ENCODE data around the gene ACTR3.

The ACTR3 gene

DNA sequence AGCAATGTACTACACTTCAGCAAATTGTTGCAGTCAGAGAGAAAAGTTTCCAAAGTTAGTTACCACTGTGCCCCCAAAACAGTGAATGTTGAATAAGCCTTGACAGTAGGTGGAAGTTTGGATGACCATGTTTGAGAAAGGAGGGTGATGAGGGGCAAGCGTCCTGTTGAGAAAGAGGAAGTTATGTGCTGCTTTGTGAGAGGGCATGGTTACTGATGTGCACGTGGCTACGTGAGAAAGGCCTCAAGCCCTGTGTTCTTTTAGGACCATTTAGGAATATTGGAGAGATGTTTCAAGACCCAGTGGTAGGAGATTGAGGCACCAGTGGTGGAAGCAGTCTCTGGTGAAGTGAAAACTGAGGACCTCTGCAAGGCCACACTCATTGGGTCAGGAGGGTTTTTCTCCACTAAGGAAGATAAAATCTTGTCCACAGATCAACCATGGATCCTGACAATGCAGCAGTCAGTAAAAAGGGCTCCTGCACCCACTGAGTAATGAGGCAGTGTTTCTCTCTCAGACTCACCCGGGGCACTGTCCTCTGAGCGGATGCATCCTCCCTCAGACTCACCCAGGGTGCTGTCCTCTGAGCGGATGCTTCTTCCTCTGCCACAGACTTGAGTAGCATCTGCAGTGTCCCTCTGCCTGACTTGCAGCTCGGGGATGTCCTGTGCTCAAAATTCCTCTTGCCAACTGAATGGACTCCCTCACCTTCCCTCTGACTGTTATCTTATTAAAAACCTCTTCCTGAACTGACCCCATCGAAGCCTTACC lies 34.7 kb upstream of the ACTR3 start:
- Histone ChIP-seq H3K36me3 (ENCODE audit: control insufficient read depth, insufficient read depth, low read length) (no peaks in the 10 kb centered on the region), H3K4me3 (ENCODE audit: low read length) (no peak overlapping the region), H3K9ac (ENCODE audit: low read length) (no peak overlapping the region), H3K27me3 (ENCODE audit: control insufficient read depth, insufficient read depth, low read length) (no peaks in the 10 kb centered on the region), H3K27ac (ENCODE audit: low read depth, low read length) (no peak overlapping the region), H3K4me1 (ENCODE audit: control insufficient read depth, insufficient read depth, low read length) (no peaks in the 10 kb centered on the region)

DNA sequence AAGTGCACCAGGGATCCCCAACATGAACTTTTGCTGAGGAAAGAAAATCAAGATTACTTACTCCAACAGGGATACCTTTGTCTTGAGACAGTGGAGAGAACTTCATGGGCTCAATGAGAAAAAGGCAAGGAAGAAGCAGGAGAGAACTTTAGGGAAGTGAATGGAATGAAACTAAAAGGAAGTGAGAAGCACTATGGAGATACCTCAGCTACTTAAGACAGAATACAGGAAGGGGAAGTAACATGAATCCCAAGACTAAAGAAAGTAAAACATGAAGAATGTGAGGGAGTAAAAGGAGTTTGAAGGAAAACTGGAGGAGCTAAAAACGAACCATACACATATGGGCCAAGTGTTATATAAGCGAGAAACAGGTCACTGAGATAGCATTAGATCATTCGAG lies 32.4 kb upstream of the ACTR3 start:
- no peak overlapping the region for H3K4me3 ChIP-seq (ENCODE audit: low read length)
- no peaks in the 10 kb centered on the region for H3K27me3 ChIP-seq (ENCODE audit: control insufficient read depth, insufficient read depth, low read length)
- H3K36me3 ChIP-seq (ENCODE audit: control insufficient read depth, insufficient read depth, low read length), result no peaks in the 10 kb centered on the region
- H3K27ac ChIP-seq (ENCODE audit: low read depth, low read length), result no peak overlapping the region
- H3K9ac ChIP-seq (ENCODE audit: low read length), result no peak overlapping the region
- no peaks in the 10 kb centered on the region for H3K4me1 ChIP-seq (ENCODE audit: control insufficient read depth, insufficient read depth, low read length)

DNA sequence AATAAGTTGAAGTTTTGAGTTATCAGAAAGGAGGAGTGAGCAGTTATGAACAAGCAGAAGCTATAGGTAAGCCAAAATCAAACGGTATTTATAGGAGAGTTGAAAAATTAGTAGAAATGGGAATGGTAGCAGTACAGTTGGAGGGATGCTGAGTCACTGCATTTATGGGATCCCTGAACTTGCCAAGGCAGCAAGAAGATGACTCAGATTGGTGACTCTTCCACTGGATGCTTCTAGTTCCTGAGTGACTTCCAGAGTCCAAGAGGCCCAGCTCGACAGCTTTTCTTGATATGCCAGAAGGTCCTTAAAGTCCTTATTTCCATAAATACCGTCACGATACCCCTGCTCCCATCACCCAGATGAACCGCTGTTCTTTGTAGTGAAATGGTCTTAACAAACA lies 31.1 kb upstream of the ACTR3 start:
- no peaks in the 10 kb centered on the region for H3K4me1 ChIP-seq (ENCODE audit: control insufficient read depth, insufficient read depth, low read length)
- H3K9ac ChIP-seq (ENCODE audit: low read length), result no peak overlapping the region
- H3K27ac ChIP-seq (ENCODE audit: low read depth, low read length), result no peak overlapping the region
- no peaks in the 10 kb centered on the region for H3K27me3 ChIP-seq (ENCODE audit: control insufficient read depth, insufficient read depth, low read length)
- no peaks in the 10 kb centered on the region for H3K36me3 ChIP-seq (ENCODE audit: control insufficient read depth, insufficient read depth, low read length)
- no peak overlapping the region for H3K4me3 ChIP-seq (ENCODE audit: low read length)

DNA sequence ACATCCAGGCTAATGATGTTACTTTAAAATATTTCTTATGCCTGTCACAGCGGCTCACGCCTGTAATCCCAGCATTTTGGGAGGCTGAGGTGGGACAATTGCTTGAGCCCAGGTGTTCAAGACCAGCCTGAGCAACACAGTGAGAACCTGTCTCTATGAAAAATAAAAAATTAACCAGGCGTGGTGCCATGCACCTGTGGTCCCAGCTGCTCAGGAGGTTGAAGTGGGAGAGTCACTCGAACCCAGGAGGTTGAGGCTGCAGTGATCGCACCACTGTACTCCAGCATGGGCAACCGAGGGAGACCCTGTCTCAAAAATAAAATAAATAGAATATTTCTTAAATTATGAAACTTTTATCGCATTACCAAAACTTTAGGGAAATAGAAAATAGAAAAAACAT lies 28.1 kb upstream of the ACTR3 start:
- no peak overlapping the region for H3K4me3 ChIP-seq (ENCODE audit: low read length)
- H3K9ac ChIP-seq (ENCODE audit: low read length), result no peak overlapping the region
- no peak overlapping the region for H3K27ac ChIP-seq (ENCODE audit: low read depth, low read length)
- H3K27me3 ChIP-seq (ENCODE audit: control insufficient read depth, insufficient read depth, low read length), result no peaks in the 10 kb centered on the region
- no peaks in the 10 kb centered on the region for H3K36me3 ChIP-seq (ENCODE audit: control insufficient read depth, insufficient read depth, low read length)
- H3K4me1 ChIP-seq (ENCODE audit: control insufficient read depth, insufficient read depth, low read length), result no peaks in the 10 kb centered on the region

DNA sequence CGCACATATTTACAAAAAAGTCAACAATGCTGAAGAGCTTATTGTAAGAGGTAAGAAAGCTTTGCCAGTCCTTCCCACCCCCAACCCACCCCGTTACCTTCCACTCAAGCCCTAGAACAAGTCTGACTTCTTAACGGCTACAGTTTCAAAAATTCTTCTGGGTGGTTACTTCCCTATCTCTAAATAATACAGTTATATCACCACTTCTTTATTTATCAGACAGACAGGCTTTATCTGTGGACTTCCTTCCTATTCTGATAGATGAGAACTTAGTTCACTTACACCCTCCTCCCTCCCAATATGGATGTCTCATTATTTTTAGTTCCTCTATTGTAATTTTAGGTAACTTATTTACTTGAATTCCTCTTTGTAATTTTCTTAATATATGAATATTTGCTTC lies 26.7 kb upstream of the ACTR3 start:
- H3K27ac ChIP-seq (ENCODE audit: low read depth, low read length), result no peak overlapping the region
- no peak overlapping the region for H3K4me3 ChIP-seq (ENCODE audit: low read length)
- H3K4me1 ChIP-seq (ENCODE audit: control insufficient read depth, insufficient read depth, low read length), result no peaks in the 10 kb centered on the region
- H3K27me3 ChIP-seq (ENCODE audit: control insufficient read depth, insufficient read depth, low read length), result no peaks in the 10 kb centered on the region
- H3K36me3 ChIP-seq (ENCODE audit: control insufficient read depth, insufficient read depth, low read length), result no peaks in the 10 kb centered on the region
- no peak overlapping the region for H3K9ac ChIP-seq (ENCODE audit: low read length)

DNA sequence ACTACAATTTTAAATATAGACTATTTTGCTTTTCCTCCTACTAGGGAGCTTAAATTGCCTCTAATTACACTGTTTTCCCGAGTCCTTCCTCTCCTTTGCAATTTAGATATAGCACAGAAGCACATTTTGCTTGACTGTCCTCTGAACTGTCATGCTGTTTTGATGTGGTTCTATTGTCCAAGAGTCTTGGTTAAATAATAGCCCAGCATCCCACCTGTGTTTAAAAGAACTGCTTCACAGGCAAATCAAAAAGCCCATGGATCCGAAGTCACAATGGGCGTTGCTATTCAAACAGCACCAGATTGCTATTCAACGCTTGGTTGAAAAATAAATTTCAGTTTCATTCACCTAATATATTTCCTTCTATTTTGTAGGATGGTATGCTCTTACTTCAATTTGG lies 22.3 kb upstream of the ACTR3 start:
- H3K27me3 ChIP-seq (ENCODE audit: control insufficient read depth, insufficient read depth, low read length), result no peaks in the 10 kb centered on the region
- H3K4me3 ChIP-seq (ENCODE audit: low read length), result no peak overlapping the region
- H3K4me1 ChIP-seq (ENCODE audit: control insufficient read depth, insufficient read depth, low read length), result no peaks in the 10 kb centered on the region
- no peak overlapping the region for H3K9ac ChIP-seq (ENCODE audit: low read length)
- no peaks in the 10 kb centered on the region for H3K36me3 ChIP-seq (ENCODE audit: control insufficient read depth, insufficient read depth, low read length)
- no peak overlapping the region for H3K27ac ChIP-seq (ENCODE audit: low read depth, low read length)

DNA sequence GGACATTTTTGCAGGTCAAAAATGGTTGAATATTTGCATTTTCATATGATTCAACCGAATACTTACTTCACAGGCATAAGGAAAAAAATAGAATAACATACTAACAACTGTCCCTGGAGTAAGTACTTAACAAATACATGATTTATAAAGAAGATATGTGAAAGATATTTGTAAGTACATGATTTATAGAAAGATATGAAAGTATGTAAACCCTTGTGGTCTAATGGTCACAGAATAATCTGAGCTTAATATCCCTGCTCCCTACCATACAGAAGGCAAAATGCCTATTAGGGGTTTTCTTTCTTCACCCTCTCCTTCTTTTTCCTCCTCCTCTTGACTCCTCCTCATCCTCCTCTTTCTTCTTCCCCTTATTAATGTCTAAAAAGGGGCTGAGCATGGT lies 20.6 kb upstream of the ACTR3 start:
- H3K4me3 ChIP-seq (ENCODE audit: low read length), result no peak overlapping the region
- no peaks in the 10 kb centered on the region for H3K27me3 ChIP-seq (ENCODE audit: control insufficient read depth, insufficient read depth, low read length)
- H3K27ac ChIP-seq (ENCODE audit: low read depth, low read length), result no peak overlapping the region
- no peaks in the 10 kb centered on the region for H3K36me3 ChIP-seq (ENCODE audit: control insufficient read depth, insufficient read depth, low read length)
- no peak overlapping the region for H3K9ac ChIP-seq (ENCODE audit: low read length)
- H3K4me1 ChIP-seq (ENCODE audit: control insufficient read depth, insufficient read depth, low read length), result no peaks in the 10 kb centered on the region

DNA sequence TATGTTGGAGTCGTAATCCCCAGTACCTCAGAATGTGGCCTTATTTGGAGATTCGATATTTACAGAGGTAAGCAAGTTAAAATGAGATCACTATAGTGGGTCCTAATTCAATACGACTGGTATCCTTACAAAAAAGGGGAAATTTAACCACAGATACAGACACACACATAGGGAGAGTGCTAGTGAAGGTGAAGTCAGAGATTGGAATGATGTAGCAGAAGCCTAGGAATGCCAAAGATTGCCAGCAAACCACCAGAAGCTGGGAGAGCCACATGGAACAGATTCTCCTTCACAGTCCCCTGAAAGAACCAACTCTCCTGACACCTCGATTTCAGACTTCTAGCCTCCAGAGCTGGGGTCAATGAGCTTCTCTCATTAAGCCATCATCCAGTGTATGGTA lies 17.7 kb upstream of the ACTR3 start:
- no peak overlapping the region for H3K27ac ChIP-seq (ENCODE audit: low read depth, low read length)
- no peak overlapping the region for H3K4me3 ChIP-seq (ENCODE audit: low read length)
- H3K36me3 ChIP-seq (ENCODE audit: control insufficient read depth, insufficient read depth, low read length), result no peaks in the 10 kb centered on the region
- H3K27me3 ChIP-seq (ENCODE audit: control insufficient read depth, insufficient read depth, low read length), result no peaks in the 10 kb centered on the region
- H3K4me1 ChIP-seq (ENCODE audit: control insufficient read depth, insufficient read depth, low read length), result no peaks in the 10 kb centered on the region
- no peak overlapping the region for H3K9ac ChIP-seq (ENCODE audit: low read length)

DNA sequence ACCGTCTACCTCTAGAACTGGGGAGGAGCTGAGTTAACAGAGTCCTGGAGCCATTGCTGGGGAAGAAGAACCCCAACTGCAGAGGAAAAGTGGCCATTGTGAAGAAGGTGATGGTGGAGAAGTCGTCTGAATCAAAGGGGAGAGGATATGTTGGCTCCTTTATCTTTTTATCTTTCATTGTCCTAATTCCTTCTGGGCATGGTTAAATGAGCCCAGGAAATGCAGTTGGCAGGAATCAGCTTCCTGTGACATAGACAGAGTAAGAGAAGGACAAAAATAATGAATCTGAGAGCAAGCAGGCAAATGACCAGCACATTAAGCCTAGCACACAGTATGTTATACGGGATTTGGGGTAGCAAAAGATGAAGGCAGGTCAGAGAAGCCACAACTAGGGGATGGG lies 16.0 kb upstream of the ACTR3 start:
- no peaks in the 10 kb centered on the region for H3K36me3 ChIP-seq (ENCODE audit: control insufficient read depth, insufficient read depth, low read length)
- H3K27ac ChIP-seq (ENCODE audit: low read depth, low read length), result no peak overlapping the region
- H3K9ac ChIP-seq (ENCODE audit: low read length), result no peak overlapping the region
- H3K4me1 ChIP-seq (ENCODE audit: control insufficient read depth, insufficient read depth, low read length), result no peaks in the 10 kb centered on the region
- no peaks in the 10 kb centered on the region for H3K27me3 ChIP-seq (ENCODE audit: control insufficient read depth, insufficient read depth, low read length)
- H3K4me3 ChIP-seq (ENCODE audit: low read length), result no peak overlapping the region

DNA sequence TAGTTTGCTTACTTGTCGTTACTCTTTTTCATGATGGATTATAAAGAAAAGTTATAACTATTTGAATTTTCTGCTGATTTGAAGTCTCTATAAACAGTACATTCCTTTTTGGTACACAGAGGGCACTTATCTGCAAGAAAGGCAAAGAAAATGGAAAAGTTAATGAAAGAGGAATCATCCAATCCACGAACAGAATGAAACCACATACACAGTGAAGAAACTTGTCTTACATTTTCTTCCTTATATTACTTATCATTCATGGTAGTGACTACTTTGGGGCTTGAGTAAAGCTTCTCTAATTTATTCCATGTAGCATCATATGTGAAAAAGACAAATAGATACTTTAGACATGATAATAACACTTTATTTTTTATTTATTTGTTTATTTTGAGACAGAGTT lies 14.8 kb upstream of the ACTR3 start:
- H3K4me1 ChIP-seq (ENCODE audit: control insufficient read depth, insufficient read depth, low read length), result no peaks in the 10 kb centered on the region
- H3K27me3 ChIP-seq (ENCODE audit: control insufficient read depth, insufficient read depth, low read length), result no peaks in the 10 kb centered on the region
- no peaks in the 10 kb centered on the region for H3K36me3 ChIP-seq (ENCODE audit: control insufficient read depth, insufficient read depth, low read length)
- no peak overlapping the region for H3K27ac ChIP-seq (ENCODE audit: low read depth, low read length)
- H3K4me3 ChIP-seq (ENCODE audit: low read length), result no peak overlapping the region
- H3K9ac ChIP-seq (ENCODE audit: low read length), result no peak overlapping the region

DNA sequence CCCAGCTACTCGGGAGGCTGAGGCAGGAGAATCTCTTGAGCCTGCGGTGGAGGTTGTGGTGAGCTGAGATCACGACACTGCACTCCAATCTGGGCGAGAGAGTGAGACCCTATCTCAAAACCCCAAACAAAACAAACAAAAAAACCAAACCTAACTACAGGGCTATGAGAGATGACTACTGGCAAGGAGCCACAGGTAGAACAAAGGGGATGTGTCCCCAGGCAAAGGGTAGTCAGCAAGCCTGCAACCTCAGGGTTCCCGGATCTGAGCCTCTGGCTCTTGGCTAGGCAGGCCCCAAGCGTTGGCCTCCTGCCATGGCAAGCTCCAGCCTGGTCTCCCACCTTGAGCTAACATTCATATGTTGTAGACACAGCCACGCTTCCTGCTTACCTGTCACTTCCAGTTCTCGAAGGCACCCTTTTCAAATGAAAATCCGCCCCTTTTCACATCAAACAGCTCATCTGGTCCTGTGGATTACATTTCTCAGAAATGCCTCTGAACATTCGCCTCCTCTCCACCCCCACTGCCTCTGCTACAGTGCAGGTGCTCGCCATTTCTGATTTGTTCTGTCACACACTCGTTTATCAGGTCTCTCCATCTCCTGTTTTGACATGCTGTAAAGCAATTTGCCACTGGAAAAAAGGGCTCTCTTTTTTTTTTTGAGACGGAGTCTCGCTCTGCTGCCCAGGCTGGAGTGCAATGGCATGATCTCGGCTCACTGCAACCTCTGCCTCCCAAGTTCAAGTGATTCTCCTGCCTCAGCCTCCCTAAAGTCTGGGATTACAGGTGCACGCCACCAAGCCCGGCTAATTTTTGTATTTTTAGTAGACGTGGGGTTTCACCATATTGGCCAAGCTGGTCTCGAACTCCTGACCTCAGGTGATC lies 13.1 kb upstream of the ACTR3 start:
- H3K4me1 ChIP-seq (ENCODE audit: control insufficient read depth, insufficient read depth, low read length), result no peaks in the 10 kb centered on the region
- no peak overlapping the region for H3K9ac ChIP-seq (ENCODE audit: low read length)
- H3K27me3 ChIP-seq (ENCODE audit: control insufficient read depth, insufficient read depth, low read length), result no peaks in the 10 kb centered on the region
- no peak overlapping the region for H3K27ac ChIP-seq (ENCODE audit: low read depth, low read length)
- no peaks in the 10 kb centered on the region for H3K36me3 ChIP-seq (ENCODE audit: control insufficient read depth, insufficient read depth, low read length)
- peak overlapping the region; percentile 5 for H3K4me3 ChIP-seq (ENCODE audit: low read length)

DNA sequence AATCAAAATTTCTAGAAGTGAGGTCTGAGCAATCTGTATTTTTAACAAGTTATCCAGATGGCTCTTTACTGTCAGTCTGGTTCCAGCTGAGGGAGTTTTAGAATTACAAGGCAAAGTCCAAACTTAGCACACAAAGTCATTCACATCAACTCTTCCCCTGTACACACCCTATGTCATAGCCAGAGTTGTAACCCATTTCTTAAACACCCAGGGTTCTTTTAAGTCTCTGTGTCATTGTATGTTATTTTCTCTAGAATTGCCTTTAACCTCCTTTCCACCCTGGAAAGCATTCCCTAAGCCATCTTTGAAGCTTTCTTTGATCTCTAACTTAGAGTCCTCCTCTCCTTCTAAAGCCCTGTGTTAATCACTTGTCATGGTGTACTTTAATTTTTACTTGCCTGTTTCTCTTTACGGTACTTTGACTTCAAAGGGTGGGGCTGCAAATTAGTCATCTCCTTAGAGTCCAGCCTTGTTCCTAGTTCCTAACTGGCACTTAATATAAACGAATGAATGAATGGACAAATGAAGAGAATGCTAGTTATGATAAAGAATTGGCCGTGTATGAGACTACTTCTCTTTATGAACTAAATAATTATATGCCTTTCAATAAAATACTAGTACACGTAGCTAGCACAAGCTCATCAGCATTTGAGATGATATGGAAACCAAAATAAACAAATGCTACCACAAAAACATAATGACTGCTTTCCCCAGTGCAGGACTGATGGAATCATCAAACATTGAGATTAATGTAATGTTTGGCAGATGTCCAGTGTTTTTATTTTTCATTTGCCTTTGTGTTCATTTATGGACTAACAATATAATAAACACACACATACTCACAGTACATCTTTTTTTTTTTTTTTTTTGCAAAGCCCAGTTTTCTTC lies 11.9 kb upstream of the ACTR3 start:
- H3K9ac ChIP-seq (ENCODE audit: low read length), result no peak overlapping the region
- peak overlapping the region; percentile 12 for H3K4me3 ChIP-seq (ENCODE audit: low read length)
- no peaks in the 10 kb centered on the region for H3K27me3 ChIP-seq (ENCODE audit: control insufficient read depth, insufficient read depth, low read length)
- H3K36me3 ChIP-seq (ENCODE audit: control insufficient read depth, insufficient read depth, low read length), result no peaks in the 10 kb centered on the region
- no peaks in the 10 kb centered on the region for H3K4me1 ChIP-seq (ENCODE audit: control insufficient read depth, insufficient read depth, low read length)
- no peak overlapping the region for H3K27ac ChIP-seq (ENCODE audit: low read depth, low read length)

Data from rectal smooth muscle tissue (tissue), 1 donor.